MM.1S (cell line): ENCODE results near the gene KLRC1.

ENCODE experiments used
- DNase-seq: peaks from one replicate; pipeline ENCODE4 v3.0.0-alpha.2; 2015
- H2AFZ ChIP-seq: fragments of 300-600 bp; sonication (generic); 2 replicates; pipeline ENCODE4 v1.6.0; 2016; ENCODE audit warnings: antibody characterized with exemption, low read length
- H3F3A ChIP-seq: fragments of 300-600 bp; sonication (generic); 2 replicates; pipeline ENCODE4 v1.6.1; 2016; ENCODE audit warnings: mild to moderate bottlenecking, antibody characterized with exemption, low read length, moderate library complexity, mixed read lengths; ENCODE audit not compliant: insufficient read depth
- H3K27ac ChIP-seq: fragments of 300-600 bp; sonication (generic); 2 replicates; pipeline ENCODE4 v1.5.1; 2016; ENCODE audit warnings: mild to moderate bottlenecking, low read length
- H3K27me3 ChIP-seq: fragments of 300-600 bp; sonication (generic); replicated peaks from 2 replicates; pipeline ENCODE4 v1.6.0; 2016; ENCODE audit warnings: low read length; ENCODE audit not compliant: insufficient read depth
- H3K36me3 ChIP-seq: fragments of 300-600 bp; sonication (generic); replicated peaks from 2 replicates; pipeline ENCODE4 v1.6.1; 2016; ENCODE audit warnings: mild to moderate bottlenecking, low read length, mixed read lengths; ENCODE audit not compliant: insufficient read depth
- H3K4me1 ChIP-seq: fragments of 300-600 bp; sonication (generic); 2 replicates; pipeline ENCODE4 v1.6.1; 2016; ENCODE audit warnings: low read length, mixed read lengths
- H3K4me2 ChIP-seq: fragments of 300-600 bp; sonication (generic); 2 replicates; pipeline ENCODE4 v1.6.0; 2016; ENCODE audit warnings: low read depth, low read length
- H3K4me3 ChIP-seq: fragments of 300-600 bp; sonication (generic); 2 replicates; pipeline ENCODE4 v1.5.1; 2016; ENCODE audit warnings: low read length, mixed read lengths
- H3K79me2 ChIP-seq: fragments of 300-600 bp; sonication (generic); 2 replicates; pipeline ENCODE4 v1.6.1; 2016; ENCODE audit warnings: mixed run types, low read length, mixed read lengths
- H3K9ac ChIP-seq: fragments of 300-600 bp; sonication (generic); 2 replicates; pipeline ENCODE4 v1.6.1; 2016; ENCODE audit warnings: low read length, mixed read lengths
- H3K9me2 ChIP-seq: fragments of 300-600 bp; sonication (generic); replicated peaks from 2 replicates; pipeline ENCODE4 v1.6.1; 2016; ENCODE audit warnings: mild to moderate bottlenecking, low read length, mixed read lengths; ENCODE audit not compliant: insufficient read depth
- H3K9me3 ChIP-seq: fragments of 300-600 bp; sonication (generic); replicated peaks from 2 replicates; pipeline ENCODE4 v1.6.1; 2016; ENCODE audit warnings: mild to moderate bottlenecking, low read length, mixed read lengths; ENCODE audit not compliant: insufficient read depth
- H4K20me1 ChIP-seq: fragments of 300-600 bp; sonication (generic); 2 replicates; pipeline ENCODE4 v1.6.1; 2016; ENCODE audit warnings: mild to moderate bottlenecking, low read length, moderate library complexity, mixed read lengths; ENCODE audit not compliant: insufficient read depth
- EZH2 ChIP-seq: fragments of 300-600 bp; sonication (generic); optimal IDR thresholded peaks from 2 replicates; pipeline ENCODE3; 2017; ENCODE audit warnings: low read depth, mild to moderate bottlenecking, antibody characterized with exemption, low read length, mixed read lengths
- EZH2phosphoT487 ChIP-seq: fragments of 300-600 bp; sonication (generic); IDR thresholded peaks from 2 replicates; pipeline ENCODE4 v1.6.1; 2018; ENCODE audit warnings: antibody characterized with exemption, low read length
- TF ChIP-seq, protein P1 (sequence below): fragments of 300-600 bp; sonication (generic); IDR thresholded peaks from 2 replicates; pipeline ENCODE4 v1.5.1; 2016; ENCODE audit warnings: antibody characterized with exemption, low read length, mixed read lengths

KLRC1 gene

GRCh38 chr12:10405294-10405693 lies 47.9 kb downstream of the KLRC1 start:
- Histone ChIP-seq H3K4me3 (no peak overlapping the region), H3K9me3 (no peaks in the 10 kb centered on the region), H2AFZ (no peak overlapping the region), H3K4me1 (no peaks in the 10 kb centered on the region), H3K36me3 (no peaks in the 10 kb centered on the region), H3F3A (no peaks in the 10 kb centered on the region), H3K79me2 (no peaks in the 10 kb centered on the region), H3K9ac (no peak overlapping the region), H3K4me2 (no peak overlapping the region), H4K20me1 (no peaks in the 10 kb centered on the region), H3K27ac (no peak overlapping the region), H3K27me3 (no peaks in the 10 kb centered on the region), H3K9me2 (no peaks in the 10 kb centered on the region)
- DNase-seq: no peak
- TF ChIP-seq, protein P1, sequence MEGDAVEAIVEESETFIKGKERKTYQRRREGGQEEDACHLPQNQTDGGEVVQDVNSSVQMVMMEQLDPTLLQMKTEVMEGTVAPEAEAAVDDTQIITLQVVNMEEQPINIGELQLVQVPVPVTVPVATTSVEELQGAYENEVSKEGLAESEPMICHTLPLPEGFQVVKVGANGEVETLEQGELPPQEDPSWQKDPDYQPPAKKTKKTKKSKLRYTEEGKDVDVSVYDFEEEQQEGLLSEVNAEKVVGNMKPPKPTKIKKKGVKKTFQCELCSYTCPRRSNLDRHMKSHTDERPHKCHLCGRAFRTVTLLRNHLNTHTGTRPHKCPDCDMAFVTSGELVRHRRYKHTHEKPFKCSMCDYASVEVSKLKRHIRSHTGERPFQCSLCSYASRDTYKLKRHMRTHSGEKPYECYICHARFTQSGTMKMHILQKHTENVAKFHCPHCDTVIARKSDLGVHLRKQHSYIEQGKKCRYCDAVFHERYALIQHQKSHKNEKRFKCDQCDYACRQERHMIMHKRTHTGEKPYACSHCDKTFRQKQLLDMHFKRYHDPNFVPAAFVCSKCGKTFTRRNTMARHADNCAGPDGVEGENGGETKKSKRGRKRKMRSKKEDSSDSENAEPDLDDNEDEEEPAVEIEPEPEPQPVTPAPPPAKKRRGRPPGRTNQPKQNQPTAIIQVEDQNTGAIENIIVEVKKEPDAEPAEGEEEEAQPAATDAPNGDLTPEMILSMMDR: no peak
- no peak for TF ChIP-seq EZH2phosphoT487
- no peak for TF ChIP-seq EZH2

DNA sequence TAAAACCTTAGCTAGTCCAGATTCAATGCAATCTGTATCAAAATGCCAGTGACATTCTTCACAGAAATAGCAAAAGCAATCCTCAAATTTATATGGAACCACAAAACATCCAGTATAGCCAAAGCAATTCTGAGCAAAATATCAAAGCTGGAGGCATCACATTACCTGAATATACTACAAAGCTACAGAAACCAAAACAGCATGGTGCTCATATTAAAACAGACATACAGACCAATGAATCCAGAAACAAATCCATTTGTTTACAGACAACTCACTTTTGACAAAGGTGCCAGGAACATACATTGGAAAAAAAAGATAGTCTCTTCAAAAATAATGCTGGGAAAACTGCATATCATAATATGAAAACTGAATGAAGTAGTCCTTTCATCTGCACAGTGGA lies 48.4 kb downstream of the KLRC1 start:
- no peak for TF ChIP-seq EZH2phosphoT487
- TF ChIP-seq, protein P1: no peak
- no peak for TF ChIP-seq EZH2
- no peaks in the 10 kb centered on the region for H3K9me2 ChIP-seq
- no peaks in the 10 kb centered on the region for H3K36me3 ChIP-seq
- no peak overlapping the region for H3K4me3 ChIP-seq
- no peak overlapping the region for H3K27ac ChIP-seq
- no peak for DNase-seq
- no peak overlapping the region for H2AFZ ChIP-seq
- H3K9me3 ChIP-seq: no peaks in the 10 kb centered on the region
- H3F3A ChIP-seq: no peaks in the 10 kb centered on the region
- no peaks in the 10 kb centered on the region for H3K27me3 ChIP-seq
- no peak overlapping the region for H3K4me2 ChIP-seq
- no peak overlapping the region for H3K9ac ChIP-seq
- no peaks in the 10 kb centered on the region for H4K20me1 ChIP-seq
- no peaks in the 10 kb centered on the region for H3K79me2 ChIP-seq
- H3K4me1 ChIP-seq: no peaks in the 10 kb centered on the region

DNA sequence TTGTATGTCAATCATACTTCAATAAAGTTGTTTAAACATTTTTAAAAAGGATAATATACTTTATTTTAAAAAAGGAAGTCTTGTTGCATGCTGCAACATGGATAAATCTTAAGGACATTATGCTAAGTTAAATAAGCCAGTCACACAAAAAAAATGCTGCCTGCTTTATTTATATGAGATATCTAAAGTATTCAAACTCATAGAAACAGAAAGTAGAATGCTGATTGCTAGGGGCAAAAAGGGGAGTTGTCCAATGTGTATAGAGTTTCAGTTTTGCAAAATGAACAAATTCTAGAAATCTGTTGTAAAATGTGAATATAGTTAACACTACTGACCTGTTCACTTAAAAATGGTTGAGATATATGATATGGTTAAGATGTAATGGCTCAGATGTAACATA lies 52.3 kb downstream of the KLRC1 start:
- H3K9me3 ChIP-seq: no peaks in the 10 kb centered on the region
- H3K4me3 ChIP-seq: no peak overlapping the region
- peak overlapping the region; percentile 18; the same call in 1 of the 2 replicates for H3K4me2 ChIP-seq
- no peaks in the 10 kb centered on the region for H3K36me3 ChIP-seq
- no peaks in the 10 kb centered on the region for H4K20me1 ChIP-seq
- H3K4me1 ChIP-seq: no peaks in the 10 kb centered on the region
- no peak overlapping the region for H3K9ac ChIP-seq
- no peaks in the 10 kb centered on the region for H3K79me2 ChIP-seq
- no peak overlapping the region for H2AFZ ChIP-seq
- H3K27me3 ChIP-seq: no peaks in the 10 kb centered on the region
- H3K9me2 ChIP-seq: no peaks in the 10 kb centered on the region
- no peaks in the 10 kb centered on the region for H3F3A ChIP-seq
- no peak overlapping the region for H3K27ac ChIP-seq
- no peak for TF ChIP-seq EZH2
- TF ChIP-seq, protein P1: no peak
- no peak for TF ChIP-seq EZH2phosphoT487
- no peak for DNase-seq
